Body of pancreas (tissue), 4 donors: ENCODE measurements around the gene FCGBP.

Experiments used
- POLR2A ChIP-seq, 3 donors: fragments of 450-650 bp; IDR thresholded peaks; one replicate each; pipeline ENCODE4 v1.6.1; 2016; ENCODE audit warnings: antibody characterized with exemption in 3 of 3, mild to moderate bottlenecking in 2 of 3
- TF ChIP-seq, protein P1 (sequence below), 7 experiments: fragments of 450-650 bp in 4 of 7; fragments of 200-600 bp in 3 of 7; sonication (generic) in 3 of 7; IDR thresholded peaks; one replicate each; pipeline ENCODE4 v1.5.1; 2016 to 2019; ENCODE audit warnings: antibody characterized with exemption in 7 of 7

DNA sequence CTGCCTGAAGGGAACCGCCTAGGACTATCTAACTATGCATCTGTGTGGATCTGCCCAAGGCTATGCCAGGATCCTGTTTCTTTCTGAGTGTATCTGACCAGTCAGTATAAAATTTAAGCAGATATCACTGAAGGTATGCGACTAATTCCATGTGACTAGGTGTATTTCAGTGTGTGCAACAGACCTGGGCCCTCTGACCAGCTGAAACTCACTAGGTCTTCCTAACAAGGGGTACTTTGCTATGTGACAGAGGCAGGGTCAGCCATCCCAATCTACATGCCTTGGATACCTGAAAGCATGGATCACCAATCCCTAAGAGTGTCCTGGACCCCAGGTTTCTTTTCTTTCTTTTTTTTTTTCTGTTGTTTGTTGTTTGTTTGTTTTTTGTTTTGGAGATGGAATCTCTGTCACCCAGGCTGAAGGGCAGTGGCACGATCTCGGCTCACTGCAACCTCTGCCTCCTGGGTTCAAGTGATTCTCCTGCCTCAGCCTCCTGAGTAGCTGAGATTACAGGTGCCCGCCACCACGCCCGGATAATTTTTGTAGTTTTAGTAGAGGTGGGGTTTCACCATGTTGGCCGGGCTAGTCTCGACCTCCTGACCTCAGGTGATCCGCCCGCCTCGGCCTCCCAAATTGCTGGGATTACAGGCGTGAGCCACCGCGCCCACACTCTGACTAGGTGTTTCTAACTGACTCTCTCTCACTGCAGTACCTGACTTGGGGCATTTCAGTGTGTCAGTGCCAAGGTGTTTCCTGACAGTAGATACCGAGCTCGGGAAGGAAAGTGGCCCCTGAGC, 43.5 kb downstream of the FCGBP start:
- no peak for TF ChIP-seq POLR2A (IDR thresholded peaks at IDR 0.05)
- TF ChIP-seq, protein P1, sequence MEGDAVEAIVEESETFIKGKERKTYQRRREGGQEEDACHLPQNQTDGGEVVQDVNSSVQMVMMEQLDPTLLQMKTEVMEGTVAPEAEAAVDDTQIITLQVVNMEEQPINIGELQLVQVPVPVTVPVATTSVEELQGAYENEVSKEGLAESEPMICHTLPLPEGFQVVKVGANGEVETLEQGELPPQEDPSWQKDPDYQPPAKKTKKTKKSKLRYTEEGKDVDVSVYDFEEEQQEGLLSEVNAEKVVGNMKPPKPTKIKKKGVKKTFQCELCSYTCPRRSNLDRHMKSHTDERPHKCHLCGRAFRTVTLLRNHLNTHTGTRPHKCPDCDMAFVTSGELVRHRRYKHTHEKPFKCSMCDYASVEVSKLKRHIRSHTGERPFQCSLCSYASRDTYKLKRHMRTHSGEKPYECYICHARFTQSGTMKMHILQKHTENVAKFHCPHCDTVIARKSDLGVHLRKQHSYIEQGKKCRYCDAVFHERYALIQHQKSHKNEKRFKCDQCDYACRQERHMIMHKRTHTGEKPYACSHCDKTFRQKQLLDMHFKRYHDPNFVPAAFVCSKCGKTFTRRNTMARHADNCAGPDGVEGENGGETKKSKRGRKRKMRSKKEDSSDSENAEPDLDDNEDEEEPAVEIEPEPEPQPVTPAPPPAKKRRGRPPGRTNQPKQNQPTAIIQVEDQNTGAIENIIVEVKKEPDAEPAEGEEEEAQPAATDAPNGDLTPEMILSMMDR (IDR thresholded peaks at IDR 0.05), result no peak
